ENCODE results near the gene CAMK2A. TPM values are rescaled to one million over a fixed set of nuclear protein-coding genes. Genes with fewer than 3 reads are reported as not detected.

CAMK2A gene
- total RNA-seq, 4 donors from 2014 or later: not detected

GRCh38 chr5:150195736-150196485, 93.7 kb downstream of the CAMK2A start:
- TF ChIP-seq CTCF (IDR thresholded peaks at IDR 0.05; ENCODE audit: low read depth): no peak

DNA sequence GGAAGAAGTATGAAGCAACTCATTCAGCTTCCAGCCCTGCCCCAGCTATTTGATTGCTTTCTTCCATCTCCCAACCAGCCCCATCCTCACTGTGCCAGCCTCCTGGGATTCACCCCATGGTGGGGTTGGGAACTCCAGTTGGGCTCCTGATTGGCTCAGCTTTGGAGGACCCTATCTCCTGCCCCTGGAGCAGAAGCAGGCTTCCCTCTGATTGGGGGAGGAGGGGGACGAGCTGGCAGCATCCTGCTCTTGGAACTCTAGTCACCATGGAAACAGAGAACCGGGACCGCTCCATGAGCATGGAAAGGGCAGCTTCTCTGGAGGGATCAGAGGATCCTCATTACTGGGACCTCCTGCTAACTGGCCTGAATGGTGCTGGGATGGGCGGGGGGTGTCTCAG, 97.1 kb downstream of the CAMK2A start:
- TF ChIP-seq CTCF (IDR thresholded peaks at IDR 0.05; ENCODE audit: low read depth): no peak

GRCh38 chr5:150190987-150191386, 98.6 kb downstream of the CAMK2A start:
- no peak for TF ChIP-seq CTCF (IDR thresholded peaks at IDR 0.05; ENCODE audit: low read depth)

DNA sequence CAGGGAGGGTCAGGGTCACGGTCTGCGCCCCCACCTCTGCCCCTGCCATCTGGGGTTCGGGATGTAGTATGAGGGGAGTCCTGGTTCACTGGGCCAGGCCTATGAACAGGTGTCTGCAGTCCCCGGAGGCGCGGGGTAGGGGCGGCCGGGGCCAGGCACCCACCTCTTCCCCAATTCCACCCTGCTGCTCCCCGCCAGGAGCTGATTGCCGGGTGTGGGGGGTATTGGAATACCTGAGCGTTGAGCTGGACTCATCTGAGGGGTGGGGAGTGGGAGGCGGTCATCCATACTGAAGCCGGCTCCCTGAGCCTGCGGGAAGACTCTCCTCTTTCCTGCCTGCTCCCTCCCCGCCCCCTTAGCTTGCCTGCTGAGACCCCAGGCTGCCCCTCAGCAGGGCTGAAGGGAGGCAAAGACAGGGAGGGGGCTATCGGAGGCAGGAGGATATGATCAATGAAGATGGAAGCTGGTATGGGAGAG, 99.0 kb downstream of the CAMK2A start:
- TF ChIP-seq CTCF (IDR thresholded peaks at IDR 0.05; ENCODE audit: low read depth): no peak

GRCh38 chr5:150189728-150190502, 99.7 kb downstream of the CAMK2A start, which contains the start of gene SLC6A7:
Gene SLC6A7 (plus strand): TSS chr5:150190062. CDS start chr5:150190328, 266 bp downstream.
- TF ChIP-seq CTCF (IDR thresholded peaks at IDR 0.05; ENCODE audit: low read depth): no peak

DNA sequence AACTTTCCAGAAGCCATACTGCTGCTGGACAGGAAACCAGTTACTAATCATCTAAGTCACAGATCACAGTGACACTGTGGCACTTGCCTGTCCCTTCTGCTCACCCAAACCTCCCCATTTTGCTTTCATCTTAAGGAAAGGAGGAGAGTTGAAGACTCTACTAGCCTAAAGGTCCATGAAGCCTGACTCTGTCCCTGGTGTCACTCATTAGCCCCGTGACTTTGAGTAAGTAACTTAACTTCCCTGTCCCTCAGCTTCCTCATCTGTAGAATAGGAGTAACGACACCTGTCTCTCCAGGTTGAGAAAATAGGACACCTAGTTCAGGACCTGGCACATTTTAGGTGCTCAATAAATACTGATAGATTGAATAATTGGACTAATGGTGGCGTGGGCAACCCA, 100.2 kb downstream of the CAMK2A start:
- no peak for TF ChIP-seq CTCF (IDR thresholded peaks at IDR 0.05; ENCODE audit: low read depth)

- TF ChIP-seq CTCF (IDR thresholded peaks at IDR 0.05; ENCODE audit: low read depth): no peak
These were observed 101.3 kb downstream of the CAMK2A start for GRCh38 chr5:150188146-150188842.

Measured in subcutaneous adipose tissue (tissue), 4 donors.